HG02870 (cell line): Measurements from ENCODE around the gene CFC1B.
"Not testable (repeated sequence)": the region's sequence is repeated elsewhere in the genome, so short reads cannot be mapped to it uniquely, and the experiment has no call there.

Experiments
- ATAC-seq: cut with Tn5 transposase; IDR thresholded peaks from one replicate; pipeline ENCODE4 v1.9.1; 2021; ENCODE audit warnings: mild to moderate bottlenecking, moderate library complexity; ENCODE audit not compliant: unreplicated experiment

Gene CFC1B

DNA sequence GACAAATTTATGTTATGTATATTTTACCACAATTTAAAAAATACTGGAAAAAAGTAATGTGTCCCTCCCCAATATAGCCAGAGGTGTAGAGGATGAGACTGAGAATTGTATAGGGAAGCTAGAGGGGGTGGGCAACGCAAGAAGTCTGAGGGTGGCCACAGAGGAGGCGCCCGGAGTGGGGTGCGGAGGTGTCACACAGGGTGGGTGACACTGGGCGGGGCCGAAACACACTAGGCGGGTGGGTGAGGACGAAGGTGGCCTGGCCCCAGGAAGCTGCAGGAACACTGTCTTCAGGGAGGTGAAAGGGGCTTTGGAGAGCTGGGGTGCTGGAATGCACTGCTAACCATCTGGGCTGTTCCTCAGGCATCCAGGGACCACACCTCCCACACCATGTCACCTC lies 35.4 kb downstream of the CFC1B start:
- ATAC-seq, result not testable (repeated sequence)

DNA sequence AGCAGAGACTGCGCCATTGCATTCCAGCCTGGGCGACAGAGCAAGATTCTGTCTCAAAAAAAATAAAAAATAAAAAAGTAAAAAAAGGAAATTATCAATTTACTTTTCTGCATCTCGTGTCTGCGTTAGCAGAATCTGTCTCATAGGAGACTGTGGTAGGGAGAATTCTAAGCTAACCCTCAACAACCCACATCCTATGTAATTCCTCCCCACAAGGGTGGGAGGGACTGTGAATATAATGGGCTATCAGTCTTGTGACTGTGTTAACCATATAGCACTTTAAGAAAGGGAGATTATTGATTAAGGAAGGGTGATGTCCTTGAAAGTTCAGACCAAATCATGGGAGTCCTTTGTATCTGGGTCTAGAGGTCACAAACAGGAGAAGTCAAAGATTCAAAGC lies 45.1 kb downstream of the CFC1B start:
- not testable (repeated sequence) for ATAC-seq

DNA sequence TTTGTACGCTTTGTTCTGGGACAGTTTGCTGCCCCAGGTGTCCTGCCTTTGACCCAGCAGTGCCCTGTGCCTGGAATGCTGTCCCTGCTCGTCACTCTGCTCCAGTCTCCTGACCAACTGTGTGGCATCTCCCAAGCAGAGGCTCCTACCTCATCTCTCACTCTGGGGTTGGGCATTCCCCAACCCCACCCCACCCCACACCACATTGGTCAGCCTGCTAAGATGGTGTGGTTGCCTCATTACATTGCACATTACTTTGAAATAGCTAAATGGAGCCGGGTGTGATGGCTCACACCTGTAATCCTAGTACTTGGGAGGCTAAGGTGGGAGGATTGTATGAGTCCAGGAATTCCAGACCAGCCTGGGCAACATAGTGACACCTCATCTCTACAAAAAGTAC lies 50.9 kb downstream of the CFC1B start:
- ATAC-seq, result not testable (repeated sequence)

DNA sequence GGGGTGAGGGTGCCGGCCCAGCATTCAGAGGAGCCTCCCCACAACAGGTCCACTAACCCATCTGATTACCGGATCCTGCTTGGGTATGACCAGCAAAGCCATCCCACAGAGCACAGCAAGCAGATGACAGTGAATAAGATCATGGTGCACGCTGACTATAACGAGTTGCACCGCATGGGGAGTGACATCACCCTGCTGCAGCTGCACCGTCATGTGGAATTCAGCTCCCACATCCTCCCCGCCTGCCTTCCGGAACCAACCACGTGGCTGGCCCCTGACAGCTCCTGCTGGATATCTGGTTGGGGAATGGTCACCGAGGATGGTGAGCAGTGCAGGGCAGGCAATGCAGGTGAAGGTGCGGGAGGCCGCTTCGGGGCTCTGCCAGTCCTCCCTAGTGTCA lies 53.2 kb downstream of the CFC1B start:
- not testable (repeated sequence) for ATAC-seq

DNA sequence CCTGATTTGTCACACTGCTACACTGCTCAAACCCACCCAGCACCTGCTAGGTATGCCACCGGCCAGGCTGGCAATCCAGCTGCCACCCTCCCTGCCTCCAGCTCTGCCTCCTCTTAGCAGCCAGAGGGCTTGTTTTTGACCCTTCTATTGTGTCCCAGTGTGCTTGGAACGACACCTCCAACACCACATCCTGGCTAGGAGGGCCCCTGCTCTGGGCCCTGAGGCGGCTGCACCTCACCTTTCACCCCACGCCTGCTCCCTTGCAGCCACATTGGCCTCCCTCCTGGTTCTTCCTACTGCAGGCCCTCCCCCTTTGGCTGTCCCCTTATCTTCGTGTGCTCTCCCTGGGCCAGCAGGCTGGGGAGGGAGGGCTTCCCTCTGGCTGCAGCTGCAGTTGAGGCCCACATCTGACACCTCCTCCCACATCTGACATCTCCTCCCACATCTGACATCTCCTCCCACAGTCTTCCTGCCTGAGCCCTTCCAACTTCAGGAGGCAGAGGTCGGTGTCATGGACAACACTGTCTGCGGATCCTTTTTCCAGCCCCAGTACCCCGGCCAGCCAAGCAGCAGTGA lies 55.3 kb downstream of the CFC1B start:
- not testable (repeated sequence) for ATAC-seq

DNA sequence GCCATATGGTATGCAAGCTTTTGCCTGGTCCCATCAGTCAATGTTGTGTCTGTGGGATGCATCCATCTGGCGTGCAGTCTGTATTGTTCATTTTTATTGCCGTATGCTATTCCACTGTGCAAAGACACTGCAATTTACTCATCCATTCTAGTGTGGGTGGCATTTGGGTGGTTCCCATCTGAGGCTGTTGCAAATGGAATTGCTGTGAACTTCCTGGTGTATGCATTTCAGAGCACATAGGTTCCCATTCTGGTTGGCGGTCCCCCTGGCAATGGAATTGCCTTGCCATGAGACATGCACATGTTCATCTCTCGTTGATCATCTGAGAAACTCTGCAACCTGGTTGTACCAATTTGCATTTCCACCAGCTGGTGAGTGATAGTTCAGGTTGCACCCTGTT lies 56.5 kb downstream of the CFC1B start:
- not testable (repeated sequence) for ATAC-seq
